Peyer's patch (tissue), 4 donors: ENCODE data around the gene KRT33A.

Experiments
- POLR2A ChIP-seq, 2 donors: fragments of 450-650 bp; IDR thresholded peaks; one replicate each; pipeline ENCODE4 v1.5.1; 2017; ENCODE audit warnings: antibody characterized with exemption in 2 of 2, mild to moderate bottlenecking in 2 of 2, moderate library complexity in 2 of 2
- TF ChIP-seq, protein P1 (sequence below), 6 experiments: fragments of 450-650 bp in 4 of 6; fragments of 200-600 bp in 2 of 6; sonication (generic) in 1 of 6; IDR thresholded peaks; one replicate each; pipeline ENCODE4 v1.5.1; 2017 to 2019; ENCODE audit warnings: antibody characterized with exemption in 6 of 6, mild to moderate bottlenecking in 3 of 6, moderate library complexity in 1 of 6

DNA sequence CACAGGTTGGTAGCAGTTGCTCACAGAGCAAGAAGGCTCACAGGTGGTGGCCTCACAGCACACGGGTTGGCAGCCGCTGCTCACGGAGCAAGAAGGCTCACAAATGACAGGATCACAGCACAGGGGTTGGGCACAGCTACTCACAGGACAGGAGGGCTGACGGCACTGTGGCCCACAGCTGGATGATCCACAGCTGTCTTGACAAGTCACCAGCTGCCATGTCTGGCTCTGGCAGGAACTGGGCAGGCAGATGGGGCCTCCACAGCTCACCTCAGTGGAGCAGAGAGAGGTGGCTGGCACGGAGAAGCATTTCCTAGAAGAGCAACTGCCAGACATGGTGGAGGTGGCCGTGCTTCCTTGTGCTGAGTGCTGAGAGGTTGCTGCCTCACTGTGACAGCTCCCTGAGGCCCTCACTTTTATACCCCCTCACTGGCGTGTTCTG is 41.7 kb downstream of the KRT33A start, which contains the start of gene KRTAP16-1:
- TF ChIP-seq, protein P1, sequence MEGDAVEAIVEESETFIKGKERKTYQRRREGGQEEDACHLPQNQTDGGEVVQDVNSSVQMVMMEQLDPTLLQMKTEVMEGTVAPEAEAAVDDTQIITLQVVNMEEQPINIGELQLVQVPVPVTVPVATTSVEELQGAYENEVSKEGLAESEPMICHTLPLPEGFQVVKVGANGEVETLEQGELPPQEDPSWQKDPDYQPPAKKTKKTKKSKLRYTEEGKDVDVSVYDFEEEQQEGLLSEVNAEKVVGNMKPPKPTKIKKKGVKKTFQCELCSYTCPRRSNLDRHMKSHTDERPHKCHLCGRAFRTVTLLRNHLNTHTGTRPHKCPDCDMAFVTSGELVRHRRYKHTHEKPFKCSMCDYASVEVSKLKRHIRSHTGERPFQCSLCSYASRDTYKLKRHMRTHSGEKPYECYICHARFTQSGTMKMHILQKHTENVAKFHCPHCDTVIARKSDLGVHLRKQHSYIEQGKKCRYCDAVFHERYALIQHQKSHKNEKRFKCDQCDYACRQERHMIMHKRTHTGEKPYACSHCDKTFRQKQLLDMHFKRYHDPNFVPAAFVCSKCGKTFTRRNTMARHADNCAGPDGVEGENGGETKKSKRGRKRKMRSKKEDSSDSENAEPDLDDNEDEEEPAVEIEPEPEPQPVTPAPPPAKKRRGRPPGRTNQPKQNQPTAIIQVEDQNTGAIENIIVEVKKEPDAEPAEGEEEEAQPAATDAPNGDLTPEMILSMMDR (IDR thresholded peaks at IDR 0.05) = no peak
- no peak for TF ChIP-seq POLR2A (IDR thresholded peaks at IDR 0.05)
